Measurements from ENCODE around the gene RGS14.

GRCh38 chr5:177316005-177316404 lies 41.7 kb upstream of the RGS14 start:
- TF ChIP-seq, protein P1, sequence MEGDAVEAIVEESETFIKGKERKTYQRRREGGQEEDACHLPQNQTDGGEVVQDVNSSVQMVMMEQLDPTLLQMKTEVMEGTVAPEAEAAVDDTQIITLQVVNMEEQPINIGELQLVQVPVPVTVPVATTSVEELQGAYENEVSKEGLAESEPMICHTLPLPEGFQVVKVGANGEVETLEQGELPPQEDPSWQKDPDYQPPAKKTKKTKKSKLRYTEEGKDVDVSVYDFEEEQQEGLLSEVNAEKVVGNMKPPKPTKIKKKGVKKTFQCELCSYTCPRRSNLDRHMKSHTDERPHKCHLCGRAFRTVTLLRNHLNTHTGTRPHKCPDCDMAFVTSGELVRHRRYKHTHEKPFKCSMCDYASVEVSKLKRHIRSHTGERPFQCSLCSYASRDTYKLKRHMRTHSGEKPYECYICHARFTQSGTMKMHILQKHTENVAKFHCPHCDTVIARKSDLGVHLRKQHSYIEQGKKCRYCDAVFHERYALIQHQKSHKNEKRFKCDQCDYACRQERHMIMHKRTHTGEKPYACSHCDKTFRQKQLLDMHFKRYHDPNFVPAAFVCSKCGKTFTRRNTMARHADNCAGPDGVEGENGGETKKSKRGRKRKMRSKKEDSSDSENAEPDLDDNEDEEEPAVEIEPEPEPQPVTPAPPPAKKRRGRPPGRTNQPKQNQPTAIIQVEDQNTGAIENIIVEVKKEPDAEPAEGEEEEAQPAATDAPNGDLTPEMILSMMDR (IDR thresholded peaks at IDR 0.05), result no peak
- TF ChIP-seq POLR2A (IDR thresholded peaks at IDR 0.05), result no peak
